ENCODE data around the gene ZNF367.
A peak's percentile ranks its signal among the peaks of the same experiment; 100 is the strongest.

Gene ZNF367

DNA sequence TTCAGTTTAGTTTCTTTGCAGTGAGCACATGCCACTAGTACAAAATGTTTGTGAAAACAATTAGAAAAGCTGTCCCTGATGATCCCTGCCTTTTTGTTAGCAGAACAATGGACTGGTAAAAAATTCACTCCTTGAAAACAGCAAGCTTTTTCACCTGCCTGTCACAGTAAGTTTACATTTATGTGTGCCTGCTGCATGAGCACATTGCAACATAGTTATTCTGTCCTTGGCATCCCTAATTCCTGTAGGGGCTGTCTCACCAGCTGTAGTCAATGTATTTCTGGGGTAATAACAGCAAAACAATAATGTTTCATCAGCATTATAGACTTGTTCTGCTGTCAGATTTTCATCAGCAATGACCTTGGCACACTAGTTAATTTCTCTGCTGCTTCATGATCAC, 11.6 kb upstream of the ZNF367 start:
- no peak overlapping the region for H3K27ac ChIP-seq (ENCODE audit: poor library complexity, severe bottlenecking)
- no peaks in the 10 kb centered on the region for H3K36me3 ChIP-seq (ENCODE audit: low read depth)
- no peak for DNase-seq (ENCODE audit: low spot score)
- TF ChIP-seq, protein P1, sequence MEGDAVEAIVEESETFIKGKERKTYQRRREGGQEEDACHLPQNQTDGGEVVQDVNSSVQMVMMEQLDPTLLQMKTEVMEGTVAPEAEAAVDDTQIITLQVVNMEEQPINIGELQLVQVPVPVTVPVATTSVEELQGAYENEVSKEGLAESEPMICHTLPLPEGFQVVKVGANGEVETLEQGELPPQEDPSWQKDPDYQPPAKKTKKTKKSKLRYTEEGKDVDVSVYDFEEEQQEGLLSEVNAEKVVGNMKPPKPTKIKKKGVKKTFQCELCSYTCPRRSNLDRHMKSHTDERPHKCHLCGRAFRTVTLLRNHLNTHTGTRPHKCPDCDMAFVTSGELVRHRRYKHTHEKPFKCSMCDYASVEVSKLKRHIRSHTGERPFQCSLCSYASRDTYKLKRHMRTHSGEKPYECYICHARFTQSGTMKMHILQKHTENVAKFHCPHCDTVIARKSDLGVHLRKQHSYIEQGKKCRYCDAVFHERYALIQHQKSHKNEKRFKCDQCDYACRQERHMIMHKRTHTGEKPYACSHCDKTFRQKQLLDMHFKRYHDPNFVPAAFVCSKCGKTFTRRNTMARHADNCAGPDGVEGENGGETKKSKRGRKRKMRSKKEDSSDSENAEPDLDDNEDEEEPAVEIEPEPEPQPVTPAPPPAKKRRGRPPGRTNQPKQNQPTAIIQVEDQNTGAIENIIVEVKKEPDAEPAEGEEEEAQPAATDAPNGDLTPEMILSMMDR (IDR thresholded peaks at IDR 0.05; ENCODE audit: poor library complexity, severe bottlenecking) = no peak
- no peaks in the 10 kb centered on the region for H3K27me3 ChIP-seq (ENCODE audit: insufficient read depth, poor library complexity, severe bottlenecking)
- no peak overlapping the region for H3K4me3 ChIP-seq (ENCODE audit: severe bottlenecking)
- H3K9me3 ChIP-seq (ENCODE audit: severe bottlenecking) = no peaks in the 10 kb centered on the region
- no peak for ATAC-seq (ENCODE audit: low read depth)
- no peaks in the 10 kb centered on the region for H3K4me1 ChIP-seq (ENCODE audit: insufficient read depth, poor library complexity, severe bottlenecking)

DNA sequence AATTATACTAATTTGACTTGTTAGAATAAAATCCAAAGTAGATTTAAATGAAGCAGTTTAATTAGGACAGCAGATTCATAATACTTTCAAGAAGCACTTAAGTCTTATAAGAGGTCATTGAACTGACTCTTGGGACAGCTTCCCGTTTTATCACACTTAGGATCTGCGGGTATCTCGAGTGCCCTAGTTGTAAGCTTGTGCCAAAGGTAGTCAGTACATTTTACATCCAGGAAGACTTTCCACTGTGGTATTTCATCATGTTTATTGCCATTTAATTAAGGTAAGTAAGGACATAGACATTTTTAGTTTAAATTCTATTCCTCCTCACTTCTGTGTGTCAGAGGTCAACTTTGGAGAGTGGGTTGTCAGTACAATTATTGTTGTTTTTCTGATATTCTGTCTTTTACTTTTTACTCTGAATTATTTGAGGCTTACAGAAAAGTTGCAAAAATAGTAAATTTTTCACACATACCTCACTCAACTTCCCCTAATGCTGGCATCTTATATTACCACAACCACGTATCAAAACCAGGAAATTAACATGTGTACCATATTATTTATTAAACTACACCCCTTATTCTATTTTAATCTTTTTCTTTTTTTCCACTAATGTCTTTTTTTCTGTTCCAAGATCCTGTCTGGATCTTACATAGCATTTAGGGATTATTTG, 7.5 kb upstream of the ZNF367 start:
- Histone ChIP-seq H3K36me3 (ENCODE audit: low read depth) (no peaks in the 10 kb centered on the region), H3K4me3 (ENCODE audit: severe bottlenecking) (no peak overlapping the region), H3K4me1 (ENCODE audit: insufficient read depth, poor library complexity, severe bottlenecking) (peaks cover 15% of the 10 kb centered on the region), H3K27ac (ENCODE audit: poor library complexity, severe bottlenecking) (no peak overlapping the region), H3K27me3 (ENCODE audit: insufficient read depth, poor library complexity, severe bottlenecking) (no peaks in the 10 kb centered on the region), H3K9me3 (ENCODE audit: severe bottlenecking) (no peaks in the 10 kb centered on the region)
- DNase-seq (ENCODE audit: low spot score) (no peak), ATAC-seq (ENCODE audit: low read depth) (no peak)
- TF ChIP-seq, protein P1 (IDR thresholded peaks at IDR 0.05; ENCODE audit: poor library complexity, severe bottlenecking) = no peak

DNA sequence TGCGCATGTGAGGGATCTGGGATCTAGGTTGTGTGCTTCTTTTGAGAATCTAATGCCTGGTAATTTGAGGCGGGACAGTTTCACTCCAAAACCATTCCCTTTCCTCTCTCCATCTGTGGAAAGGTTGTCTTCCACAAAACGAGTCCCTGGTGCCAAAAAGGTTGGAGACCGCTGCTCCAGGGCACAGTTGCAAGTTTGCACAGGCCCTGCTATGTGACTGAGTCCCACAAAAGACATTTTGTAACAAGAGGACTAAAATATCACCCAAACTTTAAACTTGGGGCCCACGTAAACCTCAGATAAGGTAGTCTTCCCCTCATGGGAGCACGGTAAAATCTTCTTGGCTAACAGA, 5.8 kb upstream of the ZNF367 start:
- TF ChIP-seq, protein P1 (IDR thresholded peaks at IDR 0.05; ENCODE audit: poor library complexity, severe bottlenecking) = no peak
- Histone ChIP-seq H3K27ac (ENCODE audit: poor library complexity, severe bottlenecking) (peak overlapping the region; percentile 30), H3K36me3 (ENCODE audit: low read depth) (no peaks in the 10 kb centered on the region), H3K4me1 (ENCODE audit: insufficient read depth, poor library complexity, severe bottlenecking) (peaks cover 26% of the 10 kb centered on the region), H3K27me3 (ENCODE audit: insufficient read depth, poor library complexity, severe bottlenecking) (no peaks in the 10 kb centered on the region), H3K4me3 (ENCODE audit: severe bottlenecking) (no peak overlapping the region), H3K9me3 (ENCODE audit: severe bottlenecking) (no peaks in the 10 kb centered on the region)
- ATAC-seq (ENCODE audit: low read depth) (no peak), DNase-seq (ENCODE audit: low spot score) (no peak)

DNA sequence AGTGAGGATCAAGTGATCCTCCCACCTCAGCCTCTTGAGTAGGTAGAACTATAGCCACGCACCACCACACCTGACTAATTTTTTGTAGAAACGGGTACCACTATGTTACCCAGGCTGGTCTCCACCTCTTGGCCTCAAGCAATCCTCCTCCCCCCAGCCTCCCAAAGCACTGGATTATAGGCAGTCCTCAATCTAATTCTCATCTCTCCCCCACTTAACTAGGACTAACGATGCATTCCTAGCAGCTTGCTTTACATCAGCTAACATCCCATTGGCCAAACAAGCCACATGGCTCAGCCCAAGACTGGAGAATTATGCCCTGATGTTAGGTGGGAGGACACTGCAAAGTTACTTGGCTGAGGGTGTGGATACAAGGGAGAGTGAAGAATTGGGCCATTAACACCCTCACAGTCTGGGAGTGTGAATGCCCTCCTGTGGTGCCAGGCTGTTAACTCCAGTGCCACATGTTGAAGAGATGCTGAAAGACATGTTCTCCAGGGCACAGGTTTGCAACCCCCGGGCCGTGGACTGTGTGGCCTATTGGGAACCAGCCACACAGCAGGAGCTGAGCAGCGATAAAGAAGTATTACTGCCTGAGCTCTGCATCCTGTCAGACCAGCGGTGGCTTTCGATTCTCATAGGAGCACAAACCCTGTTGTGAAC, 5.3 kb upstream of the ZNF367 start:
- ATAC-seq (ENCODE audit: low read depth) = no peak
- TF ChIP-seq, protein P1 (IDR thresholded peaks at IDR 0.05; ENCODE audit: poor library complexity, severe bottlenecking) = no peak
- Histone ChIP-seq H3K4me3 (ENCODE audit: severe bottlenecking) (no peak overlapping the region), H3K9me3 (ENCODE audit: severe bottlenecking) (no peaks in the 10 kb centered on the region), H3K27ac (ENCODE audit: poor library complexity, severe bottlenecking) (peak overlapping the region; percentile 30), H3K4me1 (ENCODE audit: insufficient read depth, poor library complexity, severe bottlenecking) (peaks cover 26% of the 10 kb centered on the region), H3K27me3 (ENCODE audit: insufficient read depth, poor library complexity, severe bottlenecking) (no peaks in the 10 kb centered on the region), H3K36me3 (ENCODE audit: low read depth) (no peaks in the 10 kb centered on the region)
- no peak for DNase-seq (ENCODE audit: low spot score)

Measured in RWPE2 (cell line).